PC-3 (cell line): Measurements from ENCODE around the gene TENM4. TPM values are rescaled to one million over a fixed set of nuclear protein-coding genes. Genes with fewer than 3 reads are reported as not detected.

Experiments
- ATAC-seq: fragments of 200-7000 bp; cut with Tn5 transposase; 2 replicates; pipeline ENCODE4 v1.9.1; 2020; ENCODE audit warnings: mild to moderate bottlenecking, moderate library complexity
- BruUV-seq: library from RNA; stranded (reverse); fragments of 400-500 nt; replicated peaks from 2 replicates; lab custom pipeline; 2021; lab: Mats Ljungman, UMichigan
- CTCF ChIA-PET: fragments of 300-600 bp; sonication (Branson Sonifier 250); formaldehyde crosslinking; loops from one replicate; lab custom pipeline; 2022; ENCODE audit warnings: antibody characterized with exemption; lab: Charles Lee
- POLR2A ChIA-PET: fragments of 300-600 bp; sonication (Branson Sonifier 250); formaldehyde crosslinking; loops from one replicate; lab custom pipeline; 2022; ENCODE audit warnings: antibody characterized with exemption; ENCODE audit not compliant: unreplicated experiment; lab: Charles Lee
- DNase-seq: peaks from one replicate; pipeline ENCODE4 v3.0.0-alpha.2; 2015
- H2AFZ ChIP-seq: fragments of 300-600 bp; sonication (generic); 2 replicates; pipeline ENCODE4 v1.6.0; 2016; ENCODE audit warnings: antibody characterized with exemption, low read length
- H3F3A ChIP-seq: fragments of 300-600 bp; sonication (generic); one replicate; pipeline ENCODE4 v1.6.0; 2017; ENCODE audit warnings: antibody characterized with exemption, low read length, control low read depth, mild to moderate bottlenecking; ENCODE audit not compliant: unreplicated experiment
- H3K27ac ChIP-seq: fragments of 300-600 bp; sonication (generic); 2 replicates; pipeline ENCODE4 v1.5.1; 2016; ENCODE audit warnings: mild to moderate bottlenecking, low read length
- H3K27me3 ChIP-seq: fragments of 300-600 bp; sonication (generic); 2 replicates; pipeline ENCODE4 v1.6.1; 2016; ENCODE audit warnings: low read length, mixed read lengths
- H3K36me3 ChIP-seq: fragments of 300-600 bp; sonication (generic); 2 replicates; pipeline ENCODE4 v1.6.1; 2016; ENCODE audit warnings: low read depth, mixed run types, low read length, mixed read lengths
- H3K4me1 ChIP-seq: fragments of 300-600 bp; sonication (generic); 2 replicates; pipeline ENCODE4 v1.5.1; 2016; ENCODE audit warnings: low read length; ENCODE audit not compliant: insufficient read depth
- H3K4me2 ChIP-seq: fragments of 300-600 bp; sonication (generic); 2 replicates; pipeline ENCODE4 v1.6.0; 2016; ENCODE audit warnings: low read length
- H3K4me3 ChIP-seq: fragments of 300-600 bp; sonication (generic); 2 replicates; pipeline ENCODE4 v1.5.1; 2016; ENCODE audit warnings: mild to moderate bottlenecking, low read length, mixed read lengths
- H3K79me2 ChIP-seq: fragments of 300-600 bp; sonication (generic); 2 replicates; pipeline ENCODE4 v1.6.1; 2017; ENCODE audit warnings: low read length, mixed read lengths
- H3K9ac ChIP-seq: fragments of 300-600 bp; sonication (generic); 2 replicates; pipeline ENCODE4 v1.6.0; 2016; ENCODE audit warnings: mild to moderate bottlenecking, low read length
- H3K9me2 ChIP-seq: fragments of 300-600 bp; sonication (generic); replicated peaks from 2 replicates; pipeline ENCODE4 v1.6.1; 2016; ENCODE audit warnings: mixed run types, low read length, mixed read lengths
- H3K9me3 ChIP-seq: fragments of 300-600 bp; sonication (generic); 2 replicates; pipeline ENCODE4 v1.6.1; 2016; ENCODE audit warnings: low read length, mixed read lengths
- H4K20me1 ChIP-seq: fragments of 300-600 bp; sonication (generic); 2 replicates; pipeline ENCODE4 v1.6.1; 2016; ENCODE audit warnings: low read length, mixed read lengths
- EZH2 ChIP-seq: fragments of 300-600 bp; sonication (generic); IDR thresholded peaks from one replicate; pipeline ENCODE4 v1.6.1; 2017; ENCODE audit warnings: antibody characterized with exemption, mild to moderate bottlenecking, low read length; ENCODE audit not compliant: unreplicated experiment
- EZH2phosphoT487 ChIP-seq: fragments of 300-600 bp; sonication (generic); IDR thresholded peaks from 2 replicates; pipeline ENCODE4 v1.6.1; 2018; ENCODE audit warnings: mild to moderate bottlenecking, antibody characterized with exemption, low read length, borderline replicate concordance
- intact Hi-C: fragments of 100-400 bp; cut with micrococcal nuclease; formaldehyde crosslinking; loops from 2 replicates; pipeline ENCODE4 v1.9.0; 2023
- total RNA-seq: library from RNA; depleted of rRNA; stranded (reverse); fragments of >200 nt; gene quantifications from 2 replicates; pipeline ENCODE4 v1.2.3, GENCODE V29; 2014
- TF ChIP-seq, protein P1 (sequence below): fragments of 300-600 bp; sonication (generic); conservative IDR thresholded peaks from 2 replicates; pipeline ENCODE4 v1.5.1; 2017; ENCODE audit warnings: antibody characterized with exemption, low read depth, mild to moderate bottlenecking, low read length

Gene TENM4
- total RNA-seq, 1 experiment from 2014 or later = 19.7 TPM

- Histone ChIP-seq H3K9me2 (no peaks in the 10 kb centered on the region), H2AFZ (no peak overlapping the region), H3K27me3 (no peaks in the 10 kb centered on the region), H3F3A (peaks cover 54% of the 10 kb centered on the region), H3K4me2 (0 out of 2 replicates have a peak overlapping the region, but pooled peaks have one; percentile 61), H3K4me1 (peaks cover 83% of the 10 kb centered on the region), H3K9me3 (no peaks in the 10 kb centered on the region), H3K9ac (peak overlapping the region; percentile 89), H3K36me3 (no peaks in the 10 kb centered on the region), H3K4me3 (no peak overlapping the region), H3K27ac (peak overlapping the region; percentile 96), H4K20me1 (no peaks in the 10 kb centered on the region), H3K79me2 (no peaks in the 10 kb centered on the region)
- intact Hi-C loops = loop anchor here (10.0 kb wide), 1 partner anchor 356 kb away; no protein-coding TSS in a partner anchor
- POLR2A ChIA-PET = no interaction called here
- TF ChIP-seq, protein P1, sequence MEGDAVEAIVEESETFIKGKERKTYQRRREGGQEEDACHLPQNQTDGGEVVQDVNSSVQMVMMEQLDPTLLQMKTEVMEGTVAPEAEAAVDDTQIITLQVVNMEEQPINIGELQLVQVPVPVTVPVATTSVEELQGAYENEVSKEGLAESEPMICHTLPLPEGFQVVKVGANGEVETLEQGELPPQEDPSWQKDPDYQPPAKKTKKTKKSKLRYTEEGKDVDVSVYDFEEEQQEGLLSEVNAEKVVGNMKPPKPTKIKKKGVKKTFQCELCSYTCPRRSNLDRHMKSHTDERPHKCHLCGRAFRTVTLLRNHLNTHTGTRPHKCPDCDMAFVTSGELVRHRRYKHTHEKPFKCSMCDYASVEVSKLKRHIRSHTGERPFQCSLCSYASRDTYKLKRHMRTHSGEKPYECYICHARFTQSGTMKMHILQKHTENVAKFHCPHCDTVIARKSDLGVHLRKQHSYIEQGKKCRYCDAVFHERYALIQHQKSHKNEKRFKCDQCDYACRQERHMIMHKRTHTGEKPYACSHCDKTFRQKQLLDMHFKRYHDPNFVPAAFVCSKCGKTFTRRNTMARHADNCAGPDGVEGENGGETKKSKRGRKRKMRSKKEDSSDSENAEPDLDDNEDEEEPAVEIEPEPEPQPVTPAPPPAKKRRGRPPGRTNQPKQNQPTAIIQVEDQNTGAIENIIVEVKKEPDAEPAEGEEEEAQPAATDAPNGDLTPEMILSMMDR = peak; percentile 96
- no peak for TF ChIP-seq EZH2phosphoT487
- TF ChIP-seq EZH2 = no peak
- ATAC-seq (peak; percentile 1; the same call in 1 of the 2 replicates), DNase-seq (peak; percentile 85)
- CTCF ChIA-PET = interaction anchor here (0.7 to 3.9 kb wide), 4 partner anchors 41 to 162 kb away, joined by 3 to 20 read pairs (median 14); no protein-coding TSS in a partner anchor
- no TSS peak for BruUV-seq
Measured at GRCh38 chr11:78798663-78799062, 642.2 kb downstream of the TENM4 start.

DNA sequence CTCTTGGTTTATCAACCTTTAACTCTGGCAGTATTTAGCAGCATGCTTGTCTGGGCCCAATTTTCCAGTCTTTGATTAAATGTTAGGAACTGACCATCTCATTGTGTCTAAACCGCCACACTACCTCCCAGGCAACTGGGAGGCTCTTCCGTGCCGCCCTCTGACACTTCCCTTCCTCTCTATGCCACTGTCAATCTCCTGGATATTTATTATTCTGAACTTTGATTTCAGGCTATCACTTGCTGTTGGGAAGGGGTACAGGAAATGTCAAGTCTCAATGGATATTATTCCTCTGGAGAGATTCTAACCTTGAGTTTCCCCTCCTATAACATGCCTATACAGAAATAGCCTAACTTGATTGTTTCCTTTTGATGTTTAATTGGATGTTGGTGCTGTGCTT is 643.3 kb downstream of the TENM4 start:
- no peak for DNase-seq
- H3K9me2 ChIP-seq = no peaks in the 10 kb centered on the region
- H3K27ac ChIP-seq = peak overlapping the region; percentile 96
- intact Hi-C loops = loop anchor here (1.0 to 10.0 kb wide), 4 partner anchors 110 to 357 kb away; no protein-coding TSS in a partner anchor
- peak overlapping the region; percentile 37 for H3K4me2 ChIP-seq
- TF ChIP-seq EZH2 (no peak), EZH2phosphoT487 (no peak)
- TF ChIP-seq, protein P1 = no peak
- no peaks in the 10 kb centered on the region for H3K36me3 ChIP-seq
- no peaks in the 10 kb centered on the region for H3K79me2 ChIP-seq
- peaks cover 51% of the 10 kb centered on the region for H3F3A ChIP-seq
- H3K4me1 ChIP-seq = peaks cover 72% of the 10 kb centered on the region
- no peaks in the 10 kb centered on the region for H3K9me3 ChIP-seq
- H3K4me3 ChIP-seq = no peak overlapping the region
- BruUV-seq = TSS peak; percentile 56
- no peak overlapping the region for H2AFZ ChIP-seq
- no peak for ATAC-seq
- no peaks in the 10 kb centered on the region for H4K20me1 ChIP-seq
- POLR2A ChIA-PET = interaction anchor here (0.6 to 1.2 kb wide), 6 partner anchors 72 to 163 kb away, joined by 3 to 8 read pairs (median 6); no protein-coding TSS in a partner anchor
- CTCF ChIA-PET = interaction anchor here (0.5 to 3.9 kb wide), 7 partner anchors 82 to 275 kb away, joined by 3 to 20 read pairs (median 5); no protein-coding TSS in a partner anchor
- peak overlapping the region; percentile 89 for H3K9ac ChIP-seq
- H3K27me3 ChIP-seq = no peaks in the 10 kb centered on the region

GRCh38 chr11:78796956-78797355 is 643.9 kb downstream of the TENM4 start:
- H3K9me2 ChIP-seq = no peaks in the 10 kb centered on the region
- TF ChIP-seq EZH2 = no peak
- TF ChIP-seq, protein P1 = no peak
- TF ChIP-seq EZH2phosphoT487 = no peak
- no peaks in the 10 kb centered on the region for H3K27me3 ChIP-seq
- no peak overlapping the region for H3K4me3 ChIP-seq
- H3K9me3 ChIP-seq = no peaks in the 10 kb centered on the region
- ATAC-seq (peak; percentile 44), DNase-seq (peak; percentile 99)
- ChIA-PET CTCF (interaction anchor here (0.5 to 3.9 kb wide), 8 partner anchors 51 to 276 kb away, joined by 3 to 20 read pairs (median 4); no protein-coding TSS in a partner anchor), POLR2A (interaction anchor here (0.6 to 1.2 kb wide), 8 partner anchors 73 to 164 kb away, joined by 3 to 8 read pairs (median 4); no protein-coding TSS in a partner anchor)
- H2AFZ ChIP-seq = no peak overlapping the region
- H3K4me2 ChIP-seq = peak overlapping the region; percentile 45
- no peaks in the 10 kb centered on the region for H4K20me1 ChIP-seq
- H3F3A ChIP-seq = peaks cover 45% of the 10 kb centered on the region
- intact Hi-C loops = loop anchor here (1.0 to 10.0 kb wide), 5 partner anchors 82 to 358 kb away; no protein-coding TSS in a partner anchor
- H3K27ac ChIP-seq = peak overlapping the region; percentile 96
- no peaks in the 10 kb centered on the region for H3K79me2 ChIP-seq
- H3K9ac ChIP-seq = peak overlapping the region; percentile 89
- H3K4me1 ChIP-seq = peaks cover 69% of the 10 kb centered on the region
- no peaks in the 10 kb centered on the region for H3K36me3 ChIP-seq
- no TSS peak for BruUV-seq
